ENCODE results near the gene GTF2I.
"Not testable (repeated sequence)": the region's sequence is repeated elsewhere in the genome, so short reads cannot be mapped to it uniquely, and the experiment has no call there.

The GTF2I gene

GRCh38 chr7:74657692-74658177 lies at the start of gene GTF2I:
GTF2I (plus strand) TSS chr7:74657718; CDS start chr7:74689129, 31,411 bp downstream.
- no peak for FAIRE-seq

GRCh38 chr7:74612015-74612829 lies 45.3 kb upstream of the GTF2I start:
- no peak for FAIRE-seq

GRCh38 chr7:74615933-74616780 lies 41.4 kb upstream of the GTF2I start:
- no peak for FAIRE-seq

DNA sequence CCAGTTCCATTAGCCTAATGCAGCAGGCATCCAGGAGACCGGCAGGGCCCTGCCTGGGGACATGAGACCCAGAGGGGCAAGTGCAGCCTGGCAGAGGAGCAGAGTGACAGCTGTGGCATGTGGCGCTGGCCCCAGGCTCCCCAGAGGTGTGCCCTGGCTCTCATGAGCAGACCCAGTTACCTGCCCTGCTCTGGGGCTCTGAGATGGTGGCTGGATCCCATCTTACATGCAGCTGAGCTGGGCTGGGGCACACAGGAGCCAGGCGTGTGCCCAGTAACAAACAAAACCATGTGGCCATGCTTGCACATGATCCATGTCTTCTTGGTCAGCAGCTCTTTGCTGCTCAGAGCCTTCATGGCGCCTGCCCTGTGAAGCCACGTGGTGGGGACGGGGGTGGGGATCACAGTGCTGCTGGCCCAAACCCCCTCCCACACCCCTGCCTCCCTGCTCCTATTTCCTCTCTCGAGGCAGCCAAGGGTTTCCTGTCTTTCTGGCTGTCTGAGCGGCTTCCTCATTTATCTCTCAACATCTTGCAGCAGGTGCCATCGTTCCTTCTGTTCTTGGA lies 40.3 kb upstream of the GTF2I start:
- FAIRE-seq: no peak

GRCh38 chr7:74619235-74619860 lies 38.2 kb upstream of the GTF2I start:
- no peak for FAIRE-seq

GRCh38 chr7:74622228-74622749 lies 35.2 kb upstream of the GTF2I start:
- no peak for FAIRE-seq

GRCh38 chr7:74623135-74623534 lies 34.4 kb upstream of the GTF2I start:
- no peak for FAIRE-seq

- FAIRE-seq: no peak
Observed at GRCh38 chr7:74625446-74625845, 32.1 kb upstream of the GTF2I start.

DNA sequence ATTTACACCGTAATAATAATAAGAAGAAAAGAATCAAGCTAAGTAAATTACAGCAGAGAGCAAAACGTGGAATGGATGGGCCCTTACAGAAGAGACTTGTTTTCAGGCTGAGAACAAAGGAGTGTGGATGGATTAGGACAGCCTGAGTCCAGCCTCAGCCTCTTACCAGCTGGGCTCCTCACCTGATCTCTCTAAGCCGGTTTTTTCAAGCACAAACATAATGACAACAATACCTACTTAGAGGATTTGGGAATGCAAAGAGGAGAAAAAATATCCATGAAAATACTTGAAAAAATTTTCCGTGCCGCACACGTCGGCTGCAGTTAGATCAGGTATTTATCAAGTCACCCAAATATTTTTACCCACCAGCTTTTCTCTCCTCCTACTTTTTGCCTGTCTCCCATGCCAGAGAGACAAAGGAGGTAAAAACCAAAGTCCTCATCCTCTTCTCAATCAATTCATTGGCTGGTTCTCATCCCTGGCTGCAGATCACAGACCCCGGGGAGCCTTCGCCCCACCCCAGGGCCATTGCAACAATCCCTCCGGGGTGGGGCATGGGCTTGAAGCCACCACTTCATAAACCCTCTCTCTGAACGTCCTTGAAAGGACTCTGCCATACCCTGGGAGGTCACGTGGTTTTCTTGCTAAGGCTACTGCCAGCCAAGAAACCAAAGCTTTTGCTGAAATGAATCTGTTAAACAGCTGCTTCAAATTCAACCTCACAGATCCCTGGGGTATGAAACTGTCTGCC lies 29.7 kb upstream of the GTF2I start:
- no peak for FAIRE-seq

DNA sequence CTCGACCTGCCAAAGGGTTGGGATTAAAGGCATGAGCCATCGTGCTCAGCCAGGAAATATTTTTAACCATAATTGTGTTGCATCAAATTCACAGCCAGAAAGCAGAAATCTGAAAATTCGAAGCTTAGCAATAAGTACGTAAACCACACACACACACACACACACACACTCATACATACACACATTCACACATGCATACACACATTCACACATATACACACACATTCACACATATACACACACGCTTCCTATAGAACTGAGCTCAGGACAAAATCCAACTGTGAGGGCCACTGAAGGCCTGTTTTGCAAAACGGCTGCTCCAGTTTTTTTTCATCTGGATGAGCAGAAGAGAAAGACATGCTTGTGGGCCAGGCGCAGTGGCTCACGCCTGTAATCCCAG lies 25.0 kb upstream of the GTF2I start:
- FAIRE-seq: no peak

DNA sequence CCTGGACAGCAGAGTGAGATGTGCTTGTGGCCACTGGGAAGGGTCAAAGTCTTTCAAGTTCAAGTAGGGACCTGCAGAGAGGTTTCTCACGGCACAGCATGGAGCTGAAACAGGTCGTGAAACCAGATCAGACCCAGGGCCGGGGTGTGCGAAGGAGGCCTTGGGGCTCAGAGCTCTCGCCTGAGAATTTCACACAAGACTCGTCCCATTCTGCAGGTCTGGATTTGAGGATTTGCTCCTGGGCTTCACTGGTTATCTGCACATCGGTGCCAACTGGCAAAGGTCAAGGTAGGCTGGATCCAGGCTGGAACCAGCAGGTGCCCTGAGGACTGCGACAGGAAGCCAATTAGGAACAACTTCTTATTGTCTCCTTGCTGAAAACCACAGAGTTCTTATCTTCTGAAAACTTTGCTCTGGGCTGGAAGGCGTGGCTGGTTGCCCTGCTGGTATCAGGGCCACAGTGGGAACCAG lies 24.0 kb upstream of the GTF2I start:
- no peak for FAIRE-seq

DNA sequence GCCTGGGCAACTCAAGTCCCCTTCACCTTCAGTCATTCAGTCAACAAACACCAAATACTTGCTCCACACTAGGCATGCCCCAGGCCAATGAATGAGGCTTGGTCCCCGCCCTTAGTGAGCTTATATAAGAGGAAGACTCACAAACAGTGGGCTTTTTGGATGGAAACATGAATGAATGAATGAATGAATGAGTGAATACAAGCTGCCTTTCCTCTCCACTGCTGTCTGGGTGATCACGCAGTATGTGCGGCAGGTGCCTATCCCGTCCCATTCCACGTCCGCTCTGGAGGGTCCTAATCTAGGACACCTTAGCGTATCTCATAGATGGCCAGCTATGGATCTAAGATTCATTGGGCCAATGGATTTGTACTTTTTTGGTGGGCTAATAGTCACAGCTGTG lies 19.8 kb upstream of the GTF2I start:
- FAIRE-seq: no peak

- not testable (repeated sequence) for FAIRE-seq
Observed at GRCh38 chr7:74650055-74650454, 7.5 kb upstream of the GTF2I start.

DNA sequence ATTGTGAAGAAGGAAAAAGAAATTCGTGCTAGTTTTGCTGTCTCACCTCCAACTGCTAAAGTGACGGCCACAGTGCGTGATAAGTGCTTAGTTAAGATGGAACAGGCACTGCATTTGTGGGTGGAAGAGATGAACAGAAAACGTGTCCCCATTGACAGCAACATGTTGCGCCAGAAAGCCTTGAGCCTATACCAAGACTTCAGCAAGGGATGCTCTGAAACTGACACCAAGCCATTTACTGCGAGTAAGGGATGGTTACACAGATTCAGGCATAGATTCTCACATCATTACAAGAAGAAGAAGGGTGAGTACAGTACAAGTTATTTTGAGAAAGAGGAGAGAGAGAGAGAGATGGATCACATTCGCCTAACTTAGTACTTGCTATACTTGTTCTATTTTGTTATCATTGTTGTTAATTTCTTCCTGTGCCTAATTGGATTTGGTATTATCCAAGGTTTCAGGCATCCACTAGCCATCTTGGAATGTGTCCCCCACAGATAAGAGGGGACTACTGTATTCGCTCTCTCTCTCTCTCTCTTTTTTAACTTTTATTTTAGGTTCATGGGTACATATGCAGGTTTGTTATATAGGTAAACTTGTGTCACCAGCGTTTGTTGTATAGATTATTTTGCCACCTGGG lies 6.9 kb upstream of the GTF2I start:
- FAIRE-seq: not testable (repeated sequence)

DNA sequence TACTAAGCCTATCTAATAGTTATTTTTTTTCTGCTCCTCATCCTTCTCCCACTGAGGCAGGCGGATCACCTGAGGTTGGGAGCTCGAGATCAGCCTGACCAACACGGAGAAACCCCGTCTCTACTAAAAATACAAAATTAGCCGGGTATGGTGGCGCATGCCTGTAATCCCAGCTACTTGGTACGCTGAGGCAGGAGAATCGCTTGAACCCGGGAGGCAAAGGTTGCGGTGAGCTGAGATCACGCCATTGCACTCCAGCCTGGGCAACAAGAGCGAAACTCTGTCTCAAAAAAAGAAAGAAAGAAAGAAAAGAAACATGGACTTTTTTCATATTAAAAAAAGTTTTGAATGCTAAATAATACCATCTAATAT lies 6.4 kb upstream of the GTF2I start:
- FAIRE-seq: not testable (repeated sequence)

- FAIRE-seq: no peak
Observed at GRCh38 chr7:74653686-74654181, 3.8 kb upstream of the GTF2I start.

GRCh38 chr7:74654811-74655210 lies 2.7 kb upstream of the GTF2I start:
- no peak for FAIRE-seq

DNA sequence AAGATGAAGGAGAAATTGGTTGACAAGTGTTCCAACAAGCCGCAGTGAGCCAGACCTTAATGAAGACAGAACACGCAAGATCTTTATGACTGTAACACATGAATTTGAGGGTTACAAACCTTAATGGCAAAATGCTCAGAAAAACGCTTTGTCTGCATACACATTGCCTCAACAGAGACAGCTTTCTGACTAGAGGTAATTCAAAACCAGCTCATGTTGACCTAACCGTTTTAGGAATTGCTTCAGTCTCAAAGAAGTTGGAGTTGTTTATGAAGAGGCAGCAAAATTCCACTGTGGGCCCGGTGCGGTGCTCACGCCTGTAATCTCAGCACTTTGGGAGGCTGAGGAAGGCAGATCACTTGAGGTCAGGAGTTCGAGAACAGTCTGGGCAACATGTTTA lies 2.2 kb upstream of the GTF2I start:
- no peak for FAIRE-seq

- no peak for FAIRE-seq
Observed at GRCh38 chr7:74655768-74656440, 1.6 kb upstream of the GTF2I start.

DNA sequence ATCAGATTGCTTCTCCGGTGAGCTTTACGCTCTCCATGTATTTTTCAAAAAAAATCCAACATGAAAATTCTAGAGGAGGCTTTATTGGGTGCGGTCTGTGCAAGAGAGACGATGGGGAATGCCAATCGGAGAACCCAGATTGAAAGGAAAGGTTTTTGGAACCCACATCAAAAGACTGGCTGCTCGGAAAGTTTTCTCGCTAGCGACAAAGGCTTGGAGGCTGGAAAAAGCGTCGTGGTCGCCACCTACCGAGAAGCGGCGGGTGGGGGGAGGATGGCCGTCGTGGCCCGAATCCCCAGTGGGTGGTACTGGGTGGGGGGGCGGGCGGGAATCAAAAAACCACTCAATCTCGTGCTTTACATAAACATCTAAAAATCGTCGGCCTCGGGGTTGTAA lies 1.1 kb upstream of the GTF2I start:
- FAIRE-seq: no peak
